PC-3 (cell line): ENCODE data around the gene PADI3. TPM values are rescaled to one million over a fixed set of nuclear protein-coding genes. Genes with fewer than 3 reads are reported as not detected.

Experiments used
- ATAC-seq: fragments of 200-7000 bp; cut with Tn5 transposase; 2 replicates; pipeline ENCODE4 v1.9.1; 2020; ENCODE audit warnings: mild to moderate bottlenecking, moderate library complexity
- BruUV-seq: library from RNA; stranded (reverse); fragments of 400-500 nt; replicated peaks from 2 replicates; lab custom pipeline; 2021; lab: Mats Ljungman, UMichigan
- CTCF ChIA-PET: fragments of 300-600 bp; sonication (Branson Sonifier 250); formaldehyde crosslinking; loops from one replicate; lab custom pipeline; 2022; ENCODE audit warnings: antibody characterized with exemption; lab: Charles Lee
- POLR2A ChIA-PET: fragments of 300-600 bp; sonication (Branson Sonifier 250); formaldehyde crosslinking; loops from one replicate; lab custom pipeline; 2022; ENCODE audit warnings: antibody characterized with exemption; ENCODE audit not compliant: unreplicated experiment; lab: Charles Lee
- DNase-seq: peaks from one replicate; pipeline ENCODE4 v3.0.0-alpha.2; 2015
- H2AFZ ChIP-seq: fragments of 300-600 bp; sonication (generic); 2 replicates; pipeline ENCODE4 v1.6.0; 2016; ENCODE audit warnings: antibody characterized with exemption, low read length
- H3F3A ChIP-seq: fragments of 300-600 bp; sonication (generic); one replicate; pipeline ENCODE4 v1.6.0; 2017; ENCODE audit warnings: antibody characterized with exemption, low read length, control low read depth, mild to moderate bottlenecking; ENCODE audit not compliant: unreplicated experiment
- H3K27ac ChIP-seq: fragments of 300-600 bp; sonication (generic); 2 replicates; pipeline ENCODE4 v1.5.1; 2016; ENCODE audit warnings: mild to moderate bottlenecking, low read length
- H3K27me3 ChIP-seq: fragments of 300-600 bp; sonication (generic); 2 replicates; pipeline ENCODE4 v1.6.1; 2016; ENCODE audit warnings: low read length, mixed read lengths
- H3K36me3 ChIP-seq: fragments of 300-600 bp; sonication (generic); 2 replicates; pipeline ENCODE4 v1.6.1; 2016; ENCODE audit warnings: low read depth, mixed run types, low read length, mixed read lengths
- H3K4me1 ChIP-seq: fragments of 300-600 bp; sonication (generic); 2 replicates; pipeline ENCODE4 v1.5.1; 2016; ENCODE audit warnings: low read length; ENCODE audit not compliant: insufficient read depth
- H3K4me2 ChIP-seq: fragments of 300-600 bp; sonication (generic); 2 replicates; pipeline ENCODE4 v1.6.0; 2016; ENCODE audit warnings: low read length
- H3K4me3 ChIP-seq: fragments of 300-600 bp; sonication (generic); 2 replicates; pipeline ENCODE4 v1.5.1; 2016; ENCODE audit warnings: mild to moderate bottlenecking, low read length, mixed read lengths
- H3K79me2 ChIP-seq: fragments of 300-600 bp; sonication (generic); 2 replicates; pipeline ENCODE4 v1.6.1; 2017; ENCODE audit warnings: low read length, mixed read lengths
- H3K9ac ChIP-seq: fragments of 300-600 bp; sonication (generic); 2 replicates; pipeline ENCODE4 v1.6.0; 2016; ENCODE audit warnings: mild to moderate bottlenecking, low read length
- H3K9me2 ChIP-seq: fragments of 300-600 bp; sonication (generic); replicated peaks from 2 replicates; pipeline ENCODE4 v1.6.1; 2016; ENCODE audit warnings: mixed run types, low read length, mixed read lengths
- H3K9me3 ChIP-seq: fragments of 300-600 bp; sonication (generic); 2 replicates; pipeline ENCODE4 v1.6.1; 2016; ENCODE audit warnings: low read length, mixed read lengths
- H4K20me1 ChIP-seq: fragments of 300-600 bp; sonication (generic); 2 replicates; pipeline ENCODE4 v1.6.1; 2016; ENCODE audit warnings: low read length, mixed read lengths
- CTCF ChIP-seq: fragments of 300-600 bp; sonication (generic); conservative IDR thresholded peaks from 2 replicates; pipeline ENCODE4 v1.5.1; 2017; ENCODE audit warnings: antibody characterized with exemption, low read depth, mild to moderate bottlenecking, low read length
- EZH2 ChIP-seq: fragments of 300-600 bp; sonication (generic); IDR thresholded peaks from one replicate; pipeline ENCODE4 v1.6.1; 2017; ENCODE audit warnings: antibody characterized with exemption, mild to moderate bottlenecking, low read length; ENCODE audit not compliant: unreplicated experiment
- EZH2phosphoT487 ChIP-seq: fragments of 300-600 bp; sonication (generic); IDR thresholded peaks from 2 replicates; pipeline ENCODE4 v1.6.1; 2018; ENCODE audit warnings: mild to moderate bottlenecking, antibody characterized with exemption, low read length, borderline replicate concordance
- intact Hi-C: fragments of 100-400 bp; cut with micrococcal nuclease; formaldehyde crosslinking; loops from 2 replicates; pipeline ENCODE4 v1.9.0; 2023
- total RNA-seq: library from RNA; depleted of rRNA; stranded (reverse); fragments of >200 nt; gene quantifications from 2 replicates; pipeline ENCODE4 v1.2.3, GENCODE V29; 2014

PADI3 gene
- total RNA-seq, 1 experiment from 2014 or later, result 0.26 TPM

- ATAC-seq (no peak), DNase-seq (no peak)
- H3K4me3 ChIP-seq, result no peak overlapping the region
- intact Hi-C loops, result no loop called here
- no peak overlapping the region for H3K9ac ChIP-seq
- no peak overlapping the region for H3K4me2 ChIP-seq
- no peaks in the 10 kb centered on the region for H3K9me2 ChIP-seq
- no peak overlapping the region for H3K27ac ChIP-seq
- no peaks in the 10 kb centered on the region for H3F3A ChIP-seq
- no peak for TF ChIP-seq CTCF
- no peak for TF ChIP-seq EZH2
- no peaks in the 10 kb centered on the region for H3K27me3 ChIP-seq
- peaks cover 13% of the 10 kb centered on the region for H3K4me1 ChIP-seq
- ChIA-PET POLR2A (no interaction called here), CTCF (no interaction called here)
- H4K20me1 ChIP-seq, result no peaks in the 10 kb centered on the region
- no peaks in the 10 kb centered on the region for H3K36me3 ChIP-seq
- no peak overlapping the region for H2AFZ ChIP-seq
- no peaks in the 10 kb centered on the region for H3K79me2 ChIP-seq
- BruUV-seq, result no TSS peak
- no peaks in the 10 kb centered on the region for H3K9me3 ChIP-seq
Measured at GRCh38 chr1:17282836-17283235, 33.9 kb downstream of the PADI3 start.

- BruUV-seq, result no TSS peak
- H3K9ac ChIP-seq, result no peak overlapping the region
- peak overlapping the region; percentile 76 for H3K27ac ChIP-seq
- H3K4me3 ChIP-seq, result no peak overlapping the region
- H2AFZ ChIP-seq, result no peak overlapping the region
- H3K4me2 ChIP-seq, result peak overlapping the region; percentile 42
- no peaks in the 10 kb centered on the region for H3F3A ChIP-seq
- H3K4me1 ChIP-seq, result peaks cover 29% of the 10 kb centered on the region
- ChIA-PET CTCF (interaction anchor here (0.6 to 1.4 kb wide), 2 partner anchors 10 to 37 kb away, joined by 6 to 12 read pairs; no protein-coding TSS in a partner anchor), POLR2A (no interaction called here)
- TF ChIP-seq EZH2, result no peak
- TF ChIP-seq EZH2phosphoT487, result no peak
- no peak for TF ChIP-seq CTCF
- ATAC-seq, result no peak
- no peaks in the 10 kb centered on the region for H3K27me3 ChIP-seq
- no peaks in the 10 kb centered on the region for H3K9me2 ChIP-seq
- H3K79me2 ChIP-seq, result no peaks in the 10 kb centered on the region
- no peaks in the 10 kb centered on the region for H4K20me1 ChIP-seq
- no peak for DNase-seq
- intact Hi-C loops, result loop anchor here (5.0 kb wide), 1 partner anchor 51 kb away; no protein-coding TSS in a partner anchor
- no peaks in the 10 kb centered on the region for H3K36me3 ChIP-seq
- no peaks in the 10 kb centered on the region for H3K9me3 ChIP-seq
Measured at GRCh38 chr1:17286646-17287045, 37.7 kb downstream of the PADI3 start.

- BruUV-seq, result no TSS peak
Measured at GRCh38 chr1:17287130-17287776, 38.4 kb downstream of the PADI3 start.

More at GRCh38 chr1:17287130-17287776, 38.4 kb downstream of the PADI3 start:
- DNase-seq (peak; percentile 98), ATAC-seq (peak; percentile 96)
- Histone ChIP-seq H3K9me3 (no peaks in the 10 kb centered on the region), H3K9me2 (no peaks in the 10 kb centered on the region), H3K4me2 (peak overlapping the region; percentile 42), H3F3A (no peaks in the 10 kb centered on the region), H3K27ac (peak overlapping the region; percentile 83), H3K4me1 (peaks cover 35% of the 10 kb centered on the region), H3K4me3 (no peak overlapping the region), H3K36me3 (no peaks in the 10 kb centered on the region), H3K79me2 (no peaks in the 10 kb centered on the region), H3K27me3 (no peaks in the 10 kb centered on the region), H4K20me1 (no peaks in the 10 kb centered on the region), H2AFZ (no peak overlapping the region), H3K9ac (0 out of 2 replicates have a peak overlapping the region, but pooled peaks have one; percentile 1)
- TF ChIP-seq CTCF, result no peak
- no peak for TF ChIP-seq EZH2
- no peak for TF ChIP-seq EZH2phosphoT487
- intact Hi-C loops, result loop anchor here (5.0 kb wide), 1 partner anchor 50 kb away; no protein-coding TSS in a partner anchor
- POLR2A ChIA-PET, result no interaction called here
- CTCF ChIA-PET, result interaction anchor here (0.6 to 1.4 kb wide), 2 partner anchors 11 to 36 kb away, joined by 6 to 12 read pairs; no protein-coding TSS in a partner anchor
